H9 (cell line): ENCODE measurements around the gene HAUS7. TPM values are rescaled to one million over a fixed set of nuclear protein-coding genes. Genes with fewer than 3 reads are reported as not detected.
A peak's percentile ranks its signal among the peaks of the same experiment; 100 is the strongest.

Experiments
- DNase-seq: peaks from one replicate; pipeline ENCODE4 v3.0.0-alpha.2; 2017
- H2AFZ ChIP-seq: one replicate; pipeline ENCODE4 v1.6.1; 2013; ENCODE audit warnings: mild to moderate bottlenecking, low read length, control low read depth, moderate library complexity
- H2AK5ac ChIP-seq: 2 replicates; pipeline ENCODE4 v1.6.1; 2013; ENCODE audit warnings: low read length, control low read depth, mixed read lengths; ENCODE audit not compliant: insufficient read length
- H2BK120ac ChIP-seq: one replicate; pipeline ENCODE4 v1.6.1; 2013; ENCODE audit warnings: low read depth, mild to moderate bottlenecking, low read length, control low read depth, inconsistent platforms; ENCODE audit not compliant: poor library complexity, severe bottlenecking
- H2BK12ac ChIP-seq: 2 replicates; pipeline ENCODE4 v1.6.1; 2013; ENCODE audit warnings: low read length, control low read depth, mixed read lengths, low read depth; ENCODE audit not compliant: insufficient read length
- H2BK15ac ChIP-seq: 2 replicates; pipeline ENCODE4 v1.6.1; 2013; ENCODE audit warnings: low read depth, low read length, control low read depth
- H2BK20ac ChIP-seq: one replicate; pipeline ENCODE4 v1.6.1; 2013; ENCODE audit warnings: low read depth, mild to moderate bottlenecking, low read length, control low read depth, inconsistent platforms; ENCODE audit not compliant: poor library complexity, severe bottlenecking
- H2BK5ac ChIP-seq: 2 replicates; pipeline ENCODE4 v1.6.1; 2013; ENCODE audit warnings: low read length, control low read depth, mixed read lengths; ENCODE audit not compliant: insufficient read length
- H3K14ac ChIP-seq: 2 replicates; pipeline ENCODE4 v1.6.1; 2013; ENCODE audit warnings: low read length, control low read depth; ENCODE audit not compliant: insufficient read depth
- H3K18ac ChIP-seq: 2 replicates; pipeline ENCODE4 v1.6.1; 2013; ENCODE audit warnings: low read depth, mild to moderate bottlenecking, mixed read lengths, low read length, control low read depth; ENCODE audit not compliant: insufficient read length
- H3K23ac ChIP-seq: 2 replicates; pipeline ENCODE4 v1.6.1; 2013; ENCODE audit warnings: low read length, control low read depth, mixed read lengths, low read depth; ENCODE audit not compliant: insufficient read length
- H3K23me2 ChIP-seq: 2 replicates; pipeline ENCODE4 v1.6.1; 2013; ENCODE audit warnings: low read depth, mild to moderate bottlenecking, mixed read lengths, low read length, control low read depth; ENCODE audit not compliant: insufficient read length, poor library complexity, severe bottlenecking
- H3K27ac ChIP-seq: 2 replicates; pipeline ENCODE4 v1.5.1; 2013; ENCODE audit warnings: low read length, control low read depth, mixed read lengths, low read depth; ENCODE audit not compliant: insufficient read length
- H3K27me3 ChIP-seq: 2 replicates; pipeline ENCODE4 v1.6.1; 2013; ENCODE audit warnings: low read length, control low read depth, inconsistent platforms; ENCODE audit not compliant: insufficient read depth
- H3K4ac ChIP-seq: 2 replicates; pipeline ENCODE4 v1.6.1; 2013; ENCODE audit warnings: low read depth, mild to moderate bottlenecking, control low read depth, inconsistent platforms, low read length, moderate library complexity
- H3K4me1 ChIP-seq: 2 replicates; pipeline ENCODE4 v1.6.1; 2013; ENCODE audit warnings: low read length, control low read depth, inconsistent platforms; ENCODE audit not compliant: insufficient read depth
- H3K4me2 ChIP-seq: 2 replicates; pipeline ENCODE4 v1.6.1; 2013; ENCODE audit warnings: low read length, control low read depth, mixed read lengths; ENCODE audit not compliant: insufficient read length, insufficient read depth
- H3K56ac ChIP-seq: 2 replicates; pipeline ENCODE4 v1.6.1; 2013; ENCODE audit warnings: low read depth, mild to moderate bottlenecking, mixed read lengths, low read length, control low read depth; ENCODE audit not compliant: insufficient read length
- H3K79me1 ChIP-seq: 2 replicates; pipeline ENCODE4 v1.6.1; 2013; ENCODE audit warnings: low read depth, mild to moderate bottlenecking, moderate library complexity, low read length, control low read depth, inconsistent platforms; ENCODE audit not compliant: insufficient read depth, poor library complexity, severe bottlenecking
- H3K79me2 ChIP-seq: 2 replicates; pipeline ENCODE4 v1.6.1; 2013; ENCODE audit warnings: low read length, control low read depth, inconsistent platforms; ENCODE audit not compliant: insufficient read depth
- H3K9ac ChIP-seq: 2 replicates; pipeline ENCODE4 v1.6.1; 2013; ENCODE audit warnings: low read length, control low read depth, mixed read lengths; ENCODE audit not compliant: insufficient read length; ENCODE audit errors: extremely low read depth
- H3K9me3 ChIP-seq: one replicate; pipeline ENCODE4 v1.6.1; 2013; ENCODE audit warnings: low read depth, low read length, inconsistent platforms; ENCODE audit not compliant: control insufficient read depth
- H3T11ph ChIP-seq: one replicate; pipeline ENCODE4 v1.6.1; 2013; ENCODE audit warnings: mild to moderate bottlenecking, low read length, control low read depth, inconsistent platforms
- H4K20me1 ChIP-seq: one replicate; pipeline ENCODE4 v1.6.1; 2013; ENCODE audit not compliant: control insufficient read depth, insufficient read length, insufficient read depth
- H4K5ac ChIP-seq: 2 replicates; pipeline ENCODE4 v1.6.1; 2013; ENCODE audit warnings: low read depth, mild to moderate bottlenecking, mixed read lengths, low read length, control low read depth; ENCODE audit not compliant: insufficient read length
- H4K8ac ChIP-seq: replicated peaks from 2 replicates; pipeline ENCODE4 v1.6.1; 2013; ENCODE audit warnings: low read length, control low read depth, mixed read lengths, low read depth; ENCODE audit not compliant: insufficient read length
- H4K91ac ChIP-seq: 2 replicates; pipeline ENCODE4 v1.6.1; 2013; ENCODE audit warnings: low read depth, mild to moderate bottlenecking, moderate library complexity, mixed read lengths, low read length, control low read depth; ENCODE audit not compliant: insufficient read length
- H3K27ac Mint-ChIP-seq, 3 experiments: 2 replicates in 2 of 3; 3 replicates in 1 of 3; pipeline ENCODE4 v1.8.0; 2020 to 2021; ENCODE audit warnings: mixed read lengths in 3 of 3, mild to moderate bottlenecking in 1 of 3, moderate library complexity in 1 of 3
- H3K27me3 Mint-ChIP-seq: 2 replicates; pipeline ENCODE4 v1.8.0; 2021; ENCODE audit warnings: low read depth, mild to moderate bottlenecking, moderate library complexity, mixed read lengths
- H3K36me3 Mint-ChIP-seq, 3 experiments: 2 replicates in 2 of 3; 3 replicates in 1 of 3; pipeline ENCODE4 v1.8.0; 2020 to 2021; ENCODE audit warnings: low read depth in 3 of 3, mixed read lengths in 3 of 3; ENCODE audit not compliant: insufficient read depth in 1 of 3
- H3K4me1 Mint-ChIP-seq, 2 experiments: 2 replicates each; pipeline ENCODE4 v1.8.0; 2020; ENCODE audit warnings: mixed read lengths in 2 of 2
- H3K4me3 Mint-ChIP-seq, 2 experiments: 2 replicates in 1 of 2; 3 replicates in 1 of 2; pipeline ENCODE4 v1.8.0; 2020 to 2021; ENCODE audit warnings: mild to moderate bottlenecking in 2 of 2, mixed read lengths in 2 of 2, moderate library complexity in 1 of 2
- H3K9me3 Mint-ChIP-seq, 2 experiments: 2 replicates in 1 of 2; 3 replicates in 1 of 2; pipeline ENCODE4 v1.8.0; 2020; ENCODE audit warnings: mild to moderate bottlenecking in 2 of 2, mixed read lengths in 2 of 2, moderate library complexity in 1 of 2
- WGBS: extraction: QIAGEN DNeasy Blood & Tissue Kit; methylation state at CpG from one replicate; pipeline ENCODE4 v1.1.7; 2013; ENCODE audit warnings: missing lambda C conversion rate, low lambda C conversion rate, mixed read lengths; ENCODE audit not compliant: insufficient read length; ENCODE audit errors: extremely low coverage; 5-methylcytosine and 5-hydroxymethylcytosine counted together
- total RNA-seq: library from RNA; stranded (reverse); gene quantifications from 2 replicates; pipeline ENCODE4 v1.2.1, GENCODE V29; 2021
- TF ChIP-seq, protein P1 (sequence below): fragments of 200-600 bp; sonication (generic); conservative IDR thresholded peaks from 3 replicates; pipeline ENCODE4 v1.8.0; 2021; ENCODE audit warnings: antibody characterized with exemption, mild to moderate bottlenecking

HAUS7 gene
- total RNA-seq, 1 experiment from 2014 or later: 45.3 TPM

DNA sequence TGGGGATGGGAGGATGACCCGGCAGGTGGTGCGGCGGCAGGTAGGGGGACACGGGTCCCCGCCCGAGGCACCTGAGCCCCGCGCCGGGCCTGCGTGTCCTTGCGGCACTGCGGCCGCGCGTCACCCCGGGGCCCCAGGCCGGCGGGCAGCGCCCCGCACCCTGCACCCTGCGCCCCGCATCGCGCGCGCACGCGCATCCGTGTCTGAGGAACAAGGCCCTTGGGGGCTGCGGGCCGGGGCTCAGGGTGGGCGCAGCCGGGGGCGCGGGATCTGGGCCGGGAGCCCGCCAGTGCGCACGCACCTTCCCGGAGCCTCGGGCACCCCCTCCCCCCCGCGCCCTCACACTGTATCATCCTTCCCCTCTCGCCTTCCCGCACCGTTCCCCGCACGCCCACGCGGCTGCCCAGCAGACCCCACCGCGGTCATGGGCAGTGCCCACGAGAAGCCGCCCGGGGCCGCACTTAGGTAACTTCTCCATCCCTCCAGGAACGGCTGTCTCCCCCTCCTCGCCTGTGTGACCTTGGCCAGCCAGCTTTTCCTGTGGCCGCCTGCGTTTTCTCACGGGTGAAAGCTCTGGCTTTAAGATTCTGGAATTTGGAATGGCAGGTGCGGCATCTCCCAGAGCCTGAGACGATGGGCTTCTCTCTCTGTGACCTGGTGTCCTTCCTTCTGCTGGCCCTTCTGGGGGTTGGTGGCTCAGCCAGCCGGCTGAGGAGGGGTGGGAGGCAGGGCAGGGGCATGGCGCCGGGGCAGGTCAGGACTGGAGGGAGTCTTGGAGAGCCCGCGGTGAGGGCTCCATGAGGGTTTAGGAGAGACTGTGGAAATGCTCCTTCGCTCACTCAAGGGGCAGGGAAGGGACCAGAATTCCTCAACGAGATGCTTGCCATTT, 47.8 kb upstream of the HAUS7 start:
- WGBS: no CpG with 5 or more reads among the region's 70 CpGs
- H3K27me3 Mint-ChIP-seq: peaks cover 70% of the 10 kb centered on the region

More for the DNA sequence above, 47.8 kb upstream of the HAUS7 start:
- Histone ChIP-seq H2BK5ac (no peak overlapping the region), H2BK20ac (no peak overlapping the region), H2BK15ac (no peak overlapping the region), H4K91ac (no peak overlapping the region), H3K27ac (no peak overlapping the region), H3K56ac (no peak overlapping the region), H3K18ac (no peak overlapping the region), H4K20me1 (no peaks in the 10 kb centered on the region), H3T11ph (no peak overlapping the region), H2AFZ (no peak overlapping the region), H3K23me2 (peaks cover 4% of the 10 kb centered on the region), H3K4me1 (no peaks in the 10 kb centered on the region), H3K9me3 (peaks cover 40% of the 10 kb centered on the region), H3K14ac (no peak overlapping the region), H2BK12ac (no peak overlapping the region), H3K4ac (no peak overlapping the region), H3K79me2 (no peaks in the 10 kb centered on the region), H3K4me2 (peak overlapping the region; percentile 26), H2AK5ac (no peak overlapping the region), H3K23ac (no peak overlapping the region), H2BK120ac (no peak overlapping the region), H4K8ac (no peak overlapping the region), H3K9ac (no peak overlapping the region), H4K5ac (no peak overlapping the region), H3K27me3 (peaks cover 13% of the 10 kb centered on the region; the same call in 1 of the 2 replicates), H3K79me1 (no peaks in the 10 kb centered on the region)
- no peak for DNase-seq
- TF ChIP-seq, protein P1, sequence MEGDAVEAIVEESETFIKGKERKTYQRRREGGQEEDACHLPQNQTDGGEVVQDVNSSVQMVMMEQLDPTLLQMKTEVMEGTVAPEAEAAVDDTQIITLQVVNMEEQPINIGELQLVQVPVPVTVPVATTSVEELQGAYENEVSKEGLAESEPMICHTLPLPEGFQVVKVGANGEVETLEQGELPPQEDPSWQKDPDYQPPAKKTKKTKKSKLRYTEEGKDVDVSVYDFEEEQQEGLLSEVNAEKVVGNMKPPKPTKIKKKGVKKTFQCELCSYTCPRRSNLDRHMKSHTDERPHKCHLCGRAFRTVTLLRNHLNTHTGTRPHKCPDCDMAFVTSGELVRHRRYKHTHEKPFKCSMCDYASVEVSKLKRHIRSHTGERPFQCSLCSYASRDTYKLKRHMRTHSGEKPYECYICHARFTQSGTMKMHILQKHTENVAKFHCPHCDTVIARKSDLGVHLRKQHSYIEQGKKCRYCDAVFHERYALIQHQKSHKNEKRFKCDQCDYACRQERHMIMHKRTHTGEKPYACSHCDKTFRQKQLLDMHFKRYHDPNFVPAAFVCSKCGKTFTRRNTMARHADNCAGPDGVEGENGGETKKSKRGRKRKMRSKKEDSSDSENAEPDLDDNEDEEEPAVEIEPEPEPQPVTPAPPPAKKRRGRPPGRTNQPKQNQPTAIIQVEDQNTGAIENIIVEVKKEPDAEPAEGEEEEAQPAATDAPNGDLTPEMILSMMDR: no peak
- 0 out of 4 replicates have a peak, but pooled peaks cover 0 to 4% of the 10 kb centered on the region in 2 experiments for H3K4me1 Mint-ChIP-seq
- no peak overlapping the region for H3K27ac Mint-ChIP-seq
- peaks cover 4 to 8% (median 4%) of the 10 kb centered on the region in 3 experiments; a peak in 6 of 7 replicates for H3K36me3 Mint-ChIP-seq
- peak overlapping the region; percentile 60 to 85 for H3K4me3 Mint-ChIP-seq
- H3K9me3 Mint-ChIP-seq: peaks cover 54% of the 10 kb centered on the region in 2 experiments
